GM21390 (cell line): ENCODE results near the gene IFT122.
"Not testable (repeated sequence)": the region's sequence is repeated elsewhere in the genome, so short reads cannot be mapped to it uniquely, and the experiment has no call there.

ENCODE experiments used
- ATAC-seq: cut with Tn5 transposase; IDR thresholded peaks from one replicate; pipeline ENCODE4 v1.9.1; 2021; ENCODE audit not compliant: unreplicated experiment

The IFT122 gene

DNA sequence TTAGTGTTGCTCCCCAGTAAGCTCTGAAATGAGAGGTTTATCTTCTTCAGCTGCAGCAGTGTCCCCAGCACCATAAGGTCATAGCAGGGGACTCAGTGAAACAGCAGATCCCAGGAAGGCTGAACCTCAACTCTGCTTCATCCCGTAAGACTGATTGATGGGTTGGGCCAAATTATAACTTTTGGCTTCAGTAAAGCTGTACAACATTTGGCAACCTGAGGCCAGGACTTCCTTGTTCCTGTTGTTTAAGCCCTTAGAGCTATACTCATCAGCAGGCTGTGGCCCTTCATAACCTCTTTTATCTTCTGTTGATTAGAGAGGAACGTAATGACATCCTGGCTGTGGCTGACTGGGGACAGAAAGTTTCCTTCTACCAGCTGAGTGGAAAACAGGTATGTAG is 29.0 kb downstream of the IFT122 start:
- ATAC-seq = no peak

DNA sequence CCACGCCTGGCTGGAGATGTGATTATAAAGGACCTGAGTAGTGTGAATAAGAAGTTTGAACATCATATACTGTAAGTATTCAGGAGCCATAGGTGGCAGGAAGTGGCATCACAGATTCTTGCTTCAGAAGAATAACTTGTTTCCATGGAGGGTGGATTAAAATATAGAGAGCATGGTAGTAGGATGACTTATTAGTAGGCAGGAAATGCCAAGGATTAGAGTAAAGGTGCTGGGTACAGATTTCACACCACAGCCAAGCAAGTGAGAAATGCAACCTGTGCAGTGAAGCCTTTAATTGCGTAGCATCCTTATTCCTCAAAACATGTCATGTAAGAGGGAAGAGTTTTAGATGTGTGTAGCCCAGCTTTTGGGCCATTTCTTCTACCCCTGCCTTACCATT is 30.8 kb downstream of the IFT122 start:
- no peak for ATAC-seq

DNA sequence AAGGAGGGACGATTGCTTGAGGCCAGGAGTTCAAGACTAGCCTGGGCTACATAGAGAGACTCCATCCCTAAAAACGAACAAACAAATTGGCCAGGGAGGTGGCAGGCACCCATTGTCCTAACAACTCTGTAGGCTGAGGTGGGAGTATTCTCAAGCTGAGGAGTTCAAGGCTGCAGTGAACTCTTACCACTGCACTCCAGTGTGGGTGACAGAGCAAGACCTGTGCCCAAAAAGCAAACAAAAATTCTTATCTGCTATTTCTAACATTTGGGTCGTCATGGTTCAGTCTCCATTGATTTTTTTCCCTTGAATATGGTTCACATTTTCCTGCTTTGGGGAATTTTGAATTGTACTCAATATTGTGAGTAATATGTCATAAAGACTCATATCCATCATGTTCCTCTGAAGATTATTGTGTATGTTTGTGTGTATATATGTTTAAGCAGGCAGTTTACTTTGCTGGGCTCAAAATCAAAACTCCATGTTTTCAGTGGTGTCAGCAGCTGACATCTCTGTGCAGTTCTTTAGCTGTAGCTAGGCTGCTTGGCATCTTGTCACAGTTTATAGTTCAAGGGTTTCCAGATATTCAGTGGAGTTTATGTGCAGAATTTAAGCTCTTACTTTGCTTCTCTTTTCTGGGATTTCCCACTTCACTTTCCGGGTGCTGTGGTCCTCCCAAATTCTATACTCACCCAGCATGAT is 33.2 kb downstream of the IFT122 start:
- ATAC-seq = no peak

DNA sequence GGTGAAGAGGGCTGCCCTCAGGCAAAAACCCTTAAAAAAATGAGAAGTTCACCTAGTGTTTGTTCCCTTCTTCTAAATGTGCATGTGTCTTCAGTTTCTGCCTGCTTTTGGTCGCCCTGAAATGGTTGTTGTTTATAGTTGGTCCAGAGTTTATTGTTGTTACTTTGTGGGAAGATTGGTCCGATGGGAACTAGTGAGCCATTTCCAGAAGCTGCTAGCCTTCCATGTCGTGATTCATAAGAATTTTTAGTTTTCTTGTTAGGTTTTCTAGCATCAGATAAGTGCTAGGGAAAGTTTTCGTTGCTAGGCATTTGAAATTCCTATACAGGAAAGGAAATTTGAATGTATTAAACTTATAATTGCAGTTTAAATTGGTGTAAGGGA is 33.7 kb downstream of the IFT122 start:
- ATAC-seq = no peak

DNA sequence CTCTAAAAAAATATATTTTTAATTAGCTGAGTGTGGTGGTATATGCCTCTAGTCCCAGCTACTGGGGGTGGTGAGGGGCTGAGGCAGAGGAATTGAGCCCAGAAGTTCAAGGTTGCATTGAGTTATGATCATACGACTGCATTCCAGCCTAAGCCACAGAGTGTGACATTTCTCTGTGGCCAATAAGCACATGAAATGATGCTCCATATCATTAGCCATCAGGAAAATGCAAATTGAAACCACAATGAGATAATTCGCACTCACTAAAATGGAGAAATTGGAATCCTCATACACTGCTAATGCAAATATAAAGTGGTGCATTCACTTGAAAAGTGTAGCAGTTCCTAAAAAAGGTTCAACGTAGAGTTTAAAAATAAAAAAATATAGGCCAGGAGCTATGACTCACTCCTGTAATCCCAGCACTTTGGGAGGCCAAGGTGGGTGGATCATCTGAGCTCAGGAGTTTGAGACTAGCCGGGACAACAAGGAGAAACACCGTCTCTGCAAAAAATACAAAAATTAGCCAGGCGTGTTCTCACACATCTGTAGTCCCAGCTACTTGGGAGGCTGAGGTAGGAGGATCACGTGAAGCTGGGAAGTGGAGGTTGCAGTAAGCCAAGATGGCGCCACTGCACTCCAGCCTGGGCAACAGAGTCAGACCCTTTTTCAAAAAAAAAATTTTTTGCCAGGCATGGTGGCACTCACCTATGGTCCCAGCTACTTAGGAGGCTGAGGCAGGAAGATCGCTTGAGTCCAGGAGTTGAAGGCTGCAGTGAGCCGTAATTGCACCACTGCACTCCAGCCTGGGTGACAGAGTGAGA is 35.2 kb downstream of the IFT122 start:
- no peak for ATAC-seq

DNA sequence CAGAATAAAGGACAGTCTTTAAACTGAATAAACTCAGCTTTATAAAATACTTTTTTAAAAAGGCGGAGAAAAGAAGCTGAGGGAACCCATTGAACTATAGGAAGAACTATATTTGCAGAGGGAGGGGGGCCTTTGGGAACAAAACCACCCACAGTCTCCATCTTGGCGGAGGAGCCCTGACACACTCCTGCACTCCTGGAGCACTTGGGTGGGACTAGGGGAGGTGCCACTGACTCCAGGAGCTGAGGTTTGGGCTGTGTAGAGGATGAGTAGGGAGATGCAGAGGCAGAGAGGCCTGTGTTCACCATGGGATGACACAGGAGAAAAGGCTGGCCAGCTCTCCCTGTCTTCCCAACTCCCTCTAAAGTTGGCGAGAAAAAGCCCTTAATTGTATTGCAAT is 35.8 kb downstream of the IFT122 start:
- no peak for ATAC-seq

DNA sequence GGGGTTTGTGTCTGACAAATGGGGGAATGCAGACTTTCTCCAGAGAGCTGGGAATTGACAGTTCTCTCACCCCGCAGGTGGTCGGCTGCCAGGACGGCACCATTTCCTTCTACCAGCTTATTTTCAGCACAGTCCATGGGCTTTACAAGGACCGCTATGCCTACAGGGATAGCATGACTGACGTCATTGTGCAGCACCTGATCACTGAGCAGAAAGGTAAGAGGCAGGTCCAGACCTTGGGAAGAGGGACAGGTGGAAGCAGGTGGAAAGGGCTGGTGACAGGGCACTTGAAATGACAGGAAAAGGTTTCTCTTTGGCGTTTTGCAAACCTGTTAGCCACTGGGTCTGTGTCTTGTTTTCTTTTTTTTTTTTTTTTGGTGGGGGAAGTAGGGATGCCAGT is 36.6 kb downstream of the IFT122 start:
- ATAC-seq = no peak

DNA sequence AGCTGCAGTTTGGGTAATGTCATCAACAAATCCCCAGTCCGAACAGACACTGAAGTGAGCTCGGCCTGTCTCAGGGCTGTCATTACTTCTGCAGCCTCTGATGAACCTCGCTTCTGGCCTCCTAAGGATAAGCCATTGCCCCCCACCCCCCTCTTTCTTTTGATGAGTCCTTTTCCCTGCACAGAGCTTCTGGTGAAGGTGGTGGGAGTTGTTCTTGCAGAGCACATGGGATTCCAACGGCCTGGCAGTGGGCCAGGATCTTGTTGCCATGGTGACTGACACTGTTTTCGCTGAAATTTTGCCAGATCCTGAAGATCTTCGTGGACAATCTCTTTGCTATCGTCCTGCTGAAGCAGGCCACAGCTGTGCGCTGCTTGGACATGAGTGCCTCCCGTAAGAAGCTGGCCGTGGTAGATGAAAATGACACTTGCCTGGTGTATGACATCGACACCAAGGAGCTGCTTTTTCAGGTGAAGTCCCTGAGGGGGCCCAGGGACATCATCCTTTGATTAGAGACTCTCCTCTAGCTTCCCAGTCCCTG is 41.3 kb downstream of the IFT122 start:
- ATAC-seq = not testable (repeated sequence)

DNA sequence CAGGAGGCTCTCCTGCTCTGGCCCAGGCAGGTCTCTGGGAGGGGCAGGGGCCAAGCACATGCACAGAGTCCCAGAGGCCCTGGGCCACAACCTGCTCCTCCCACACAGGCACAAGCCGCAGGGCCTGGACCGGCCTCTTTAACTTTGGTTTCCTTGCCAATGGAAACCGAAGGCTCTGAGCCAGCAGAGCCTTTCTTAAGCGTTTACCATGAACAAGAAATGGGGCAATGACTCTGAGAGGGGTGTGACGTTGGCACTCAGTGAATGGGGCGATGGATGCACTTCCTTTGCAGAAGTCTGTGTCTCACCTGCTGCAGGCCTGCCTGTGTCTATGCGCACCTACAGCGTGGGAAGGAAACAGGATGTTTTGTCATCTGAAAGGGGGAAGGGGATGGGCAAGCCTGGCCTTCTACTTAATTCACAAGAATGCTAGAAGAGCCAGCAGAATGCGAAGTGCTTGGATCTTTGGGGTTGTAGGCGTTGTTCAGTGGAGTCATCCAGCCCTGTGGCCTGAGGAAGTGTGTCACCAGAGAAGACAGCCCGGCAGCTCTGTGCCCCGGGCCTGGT is 41.8 kb downstream of the IFT122 start:
- ATAC-seq = no peak

DNA sequence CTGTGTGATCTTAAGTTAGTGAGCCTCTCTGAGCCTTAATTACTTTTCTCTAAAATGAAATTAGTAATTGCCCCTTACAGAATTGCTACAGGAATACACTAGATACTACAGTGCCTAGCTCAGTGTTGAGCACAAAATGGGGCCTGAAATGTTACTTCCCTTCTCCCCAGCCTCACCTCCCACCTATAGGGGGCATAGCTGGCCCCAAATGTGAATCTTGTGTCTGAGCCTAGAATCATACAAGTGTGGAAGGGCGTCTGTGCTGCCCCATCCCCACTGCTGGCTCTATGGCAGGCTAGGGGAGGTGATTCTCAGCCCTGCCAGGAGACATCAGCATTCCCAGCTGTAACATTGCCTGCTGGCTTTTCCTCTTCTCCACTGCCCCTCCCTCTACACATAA is 42.7 kb downstream of the IFT122 start:
- ATAC-seq = no peak

DNA sequence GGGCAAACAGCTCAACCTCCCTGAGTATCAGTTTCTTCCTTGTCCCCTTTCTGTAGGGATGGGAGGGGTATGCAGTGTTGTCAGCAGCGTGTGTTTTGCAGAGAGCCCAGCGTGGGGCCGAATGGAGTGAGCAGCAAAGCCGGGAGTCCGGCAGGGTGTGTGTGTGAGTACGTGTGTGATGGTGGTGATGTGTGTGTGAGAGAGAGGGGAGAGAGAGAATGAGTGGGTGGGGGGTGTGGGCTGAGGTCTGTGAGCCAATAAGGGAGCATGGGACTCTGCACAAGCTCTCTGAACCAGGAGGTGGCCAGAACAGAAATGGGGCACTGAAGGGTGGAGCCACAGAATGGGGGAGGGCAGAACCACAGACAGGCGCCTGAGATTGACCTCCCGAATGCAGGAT is 43.8 kb downstream of the IFT122 start:
- ATAC-seq = no peak

DNA sequence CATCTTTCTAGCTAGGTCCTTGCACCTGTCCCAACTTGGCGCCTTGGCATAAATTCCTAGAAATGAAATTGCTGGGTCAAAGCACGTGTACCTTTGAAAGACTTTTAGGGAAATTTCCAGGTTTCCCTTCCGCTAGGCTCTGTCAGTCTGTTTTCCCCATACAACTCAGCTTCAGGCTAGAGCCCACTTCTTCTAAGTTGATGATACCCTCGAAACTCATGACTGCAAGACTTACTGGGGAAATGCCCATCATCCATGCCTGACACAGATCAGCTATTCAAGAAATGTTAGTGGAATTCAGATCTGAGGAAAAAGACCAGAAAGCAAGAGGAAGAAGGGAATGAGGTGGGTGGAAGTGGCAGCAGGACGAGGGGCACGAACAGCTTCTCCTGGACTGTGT is 45.1 kb downstream of the IFT122 start:
- not testable (repeated sequence) for ATAC-seq

DNA sequence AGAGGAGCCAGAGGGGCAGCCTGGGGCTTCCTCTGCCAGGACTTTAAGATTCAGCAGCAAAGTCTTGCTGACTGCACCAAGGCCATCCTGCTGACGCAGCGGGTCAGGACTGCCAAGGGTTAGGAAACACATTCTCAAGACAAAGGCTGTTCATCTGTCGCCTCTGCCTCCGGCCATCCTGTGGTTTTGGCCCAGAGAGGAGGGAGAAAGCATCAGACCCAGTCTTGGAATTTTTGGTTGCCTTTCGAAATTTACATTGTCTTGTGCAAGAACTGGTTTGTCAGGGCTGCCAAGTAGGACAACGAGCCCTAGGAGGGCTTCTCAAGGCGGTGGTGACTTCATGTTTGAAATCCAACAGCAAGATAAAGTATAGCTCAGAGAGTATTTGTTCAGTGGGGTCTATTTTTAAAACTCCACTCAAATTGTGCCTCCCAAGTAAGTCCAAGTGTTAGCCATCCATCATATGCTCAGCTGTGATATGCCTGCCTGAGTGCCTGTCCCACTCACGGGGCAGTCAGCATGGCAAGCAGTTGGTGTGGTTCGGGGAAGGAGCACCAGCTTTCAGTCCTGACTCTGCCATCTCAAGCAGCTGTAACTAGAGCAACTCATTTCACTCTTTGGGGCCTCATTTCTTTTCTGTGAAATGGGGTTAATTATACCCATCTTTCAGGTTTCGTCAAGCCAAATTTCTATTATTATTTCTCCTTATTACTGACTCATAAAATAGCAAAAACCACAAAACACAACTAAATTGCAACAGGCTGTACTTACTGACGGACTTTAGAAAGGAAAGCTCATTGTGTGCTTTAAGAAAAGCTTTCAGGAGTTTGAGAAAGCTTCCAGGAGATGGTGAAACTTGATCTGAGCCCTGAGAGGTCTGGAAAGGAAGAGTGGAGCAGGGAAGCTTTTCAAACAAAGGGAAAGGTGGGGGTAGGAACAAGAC is 46.0 kb downstream of the IFT122 start:
- ATAC-seq = peak; percentile 47

DNA sequence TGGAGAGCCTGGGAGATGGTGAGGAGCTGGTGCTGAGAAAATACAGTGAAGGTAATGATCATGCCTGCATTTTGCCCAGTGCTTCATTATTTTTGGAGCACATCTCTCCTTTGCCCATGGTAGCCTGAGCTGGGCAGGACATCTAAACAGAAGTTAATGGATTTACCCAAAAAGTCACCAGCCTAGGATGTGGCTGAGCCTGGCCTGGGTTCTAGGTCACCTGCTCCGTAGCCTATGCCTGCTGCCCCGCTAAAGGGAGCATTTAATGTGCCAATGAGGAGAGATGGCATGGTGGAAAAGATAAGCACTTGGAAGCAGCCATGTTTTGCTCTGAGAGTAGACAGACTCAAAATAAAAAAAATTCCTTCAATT is 46.6 kb downstream of the IFT122 start:
- no peak for ATAC-seq

DNA sequence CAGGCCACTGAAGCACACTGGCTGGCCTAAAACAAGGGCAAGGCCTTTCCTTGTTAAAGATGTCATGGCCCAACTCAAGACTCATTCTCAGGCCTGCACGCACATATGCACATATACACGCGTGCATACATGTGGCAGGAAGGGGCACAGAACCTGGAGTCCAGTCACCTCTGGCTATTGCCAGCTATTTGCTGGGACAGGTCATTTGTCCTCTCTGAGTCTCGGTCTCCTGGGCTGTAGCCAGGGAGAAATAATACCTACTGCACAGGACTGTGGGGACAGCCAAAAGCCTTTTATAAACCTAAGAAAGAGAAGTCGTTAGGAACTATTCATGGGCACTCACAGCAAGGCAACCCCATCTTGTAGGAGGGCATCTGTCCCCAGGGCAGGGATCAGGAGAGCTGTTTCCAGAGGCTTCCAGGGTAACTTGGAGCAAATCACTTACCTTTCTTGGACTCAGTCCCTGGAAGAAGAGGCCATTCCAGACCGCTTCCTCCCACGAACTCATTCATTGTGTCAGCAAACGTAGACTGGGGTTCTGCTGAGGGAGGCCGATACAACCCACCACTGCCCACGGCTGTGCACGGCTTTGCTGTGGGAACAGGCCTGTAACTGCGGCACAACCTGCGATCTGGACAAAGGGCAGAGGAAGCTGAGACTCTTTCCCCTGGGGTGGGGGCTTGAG is 47.3 kb downstream of the IFT122 start:
- ATAC-seq = no peak

DNA sequence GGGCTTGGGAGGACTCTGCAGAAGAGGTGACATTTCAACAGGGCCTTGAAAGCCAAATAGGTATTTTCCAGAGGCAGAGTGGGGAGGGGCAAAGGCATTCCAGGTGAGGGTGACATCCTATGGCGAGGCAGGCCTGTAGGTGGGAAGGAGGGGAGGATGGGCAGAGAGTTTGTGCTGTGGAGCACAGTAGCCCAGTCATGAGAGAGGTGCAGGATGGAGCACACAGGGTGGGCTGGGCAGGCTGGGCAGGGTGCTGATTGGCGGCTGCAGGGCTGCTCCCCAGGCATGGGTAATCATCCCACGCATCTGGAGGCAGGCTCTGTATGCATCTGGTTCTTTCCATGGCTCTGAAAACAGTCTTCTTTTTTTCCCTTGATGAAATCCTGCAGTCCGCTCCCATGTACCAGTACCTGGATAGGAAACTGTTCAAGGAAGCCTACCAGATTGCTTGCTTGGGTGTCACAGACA is 47.9 kb downstream of the IFT122 start:
- ATAC-seq = not testable (repeated sequence)

DNA sequence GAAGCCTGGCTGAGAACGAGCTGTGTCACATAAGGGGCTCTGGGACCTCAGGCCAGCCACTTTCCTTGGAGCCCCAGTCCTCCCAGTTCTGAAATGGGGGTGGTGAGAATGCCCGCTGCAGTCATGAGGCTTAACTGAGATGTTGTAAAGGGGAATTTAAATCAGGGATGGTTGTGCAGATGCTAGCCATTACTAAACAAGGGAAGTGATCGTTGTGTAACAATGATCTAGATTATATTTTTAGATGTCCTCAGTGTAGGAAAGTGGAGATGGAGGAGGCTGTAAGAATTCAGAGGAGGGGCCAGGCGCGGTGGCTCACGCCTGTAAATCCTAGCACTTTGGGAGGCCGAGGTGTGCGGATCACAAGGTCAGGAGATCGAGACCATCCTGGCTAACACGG is 49.2 kb downstream of the IFT122 start:
- not testable (repeated sequence) for ATAC-seq

DNA sequence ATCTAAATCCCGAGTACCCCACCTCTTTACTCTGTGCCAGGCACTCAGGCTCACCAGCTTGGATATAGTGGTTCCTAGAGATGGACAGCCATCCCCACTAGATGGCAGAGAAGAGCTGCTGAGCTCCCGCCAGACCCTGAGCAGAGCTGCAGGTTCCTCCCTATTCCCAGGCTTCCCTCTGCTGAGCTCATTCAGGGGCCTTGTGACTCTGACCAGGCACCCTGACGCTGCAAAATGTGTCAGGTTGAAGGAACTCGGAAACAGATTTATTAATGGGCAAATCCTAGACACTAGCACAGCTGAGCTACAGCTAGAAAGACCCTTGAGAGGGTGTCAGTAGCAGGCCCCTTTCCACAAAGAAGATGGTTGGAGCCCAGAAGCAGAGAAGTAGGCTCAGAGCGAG is 50.2 kb downstream of the IFT122 start:
- peak; percentile 88 for ATAC-seq

DNA sequence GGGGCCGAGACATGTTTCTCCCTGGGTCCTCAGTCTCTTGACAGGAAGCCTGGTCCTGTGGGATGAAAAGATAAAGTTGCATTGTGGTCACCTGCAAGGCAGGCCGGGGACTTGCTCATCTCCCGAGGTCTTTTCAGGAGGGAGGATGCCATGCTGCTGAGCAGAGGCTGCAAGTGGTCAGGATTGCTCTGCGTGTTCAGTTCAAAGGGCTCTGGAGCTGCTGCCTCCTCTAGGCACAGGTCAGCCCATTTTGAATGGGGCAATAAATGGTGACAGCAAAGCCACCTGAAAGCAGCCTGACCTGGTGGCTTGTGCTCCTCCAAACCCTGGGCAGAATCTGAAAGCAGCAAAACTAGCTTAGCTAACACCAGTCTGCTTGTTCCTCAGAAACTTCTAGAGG is 51.1 kb downstream of the IFT122 start:
- not testable (repeated sequence) for ATAC-seq

DNA sequence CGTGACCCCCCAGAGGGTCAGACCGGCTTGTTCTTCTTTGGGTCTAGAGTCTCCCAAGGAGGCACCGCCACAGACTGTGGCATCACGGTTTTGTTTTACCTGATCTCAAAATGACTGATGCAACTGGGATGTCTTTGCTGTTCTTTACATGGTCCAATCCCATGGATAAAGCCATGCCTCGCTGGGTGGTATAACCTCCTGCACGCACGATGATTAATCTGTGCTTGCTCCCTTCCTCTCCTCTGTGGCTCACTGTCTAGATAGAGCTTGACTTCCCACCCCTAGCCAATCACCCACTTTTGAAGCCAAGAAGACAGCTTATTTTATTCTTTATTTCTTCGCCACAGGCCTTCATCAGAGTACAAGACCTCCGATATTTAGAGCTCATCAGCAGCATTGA is 51.8 kb downstream of the IFT122 start:
- ATAC-seq = no peak
